K562 (cell line): ENCODE data around the gene COL23A1. TPM values are rescaled to one million over a fixed set of nuclear protein-coding genes. Genes with fewer than 3 reads are reported as not detected.

ENCODE experiments used
- ATAC-seq: fragments of 200-7000 bp; cut with Tn5 transposase; 3 replicates; pipeline ENCODE4 v1.9.1; 2020; ENCODE audit warnings: moderate library complexity
- BruUV-seq: library from RNA; stranded (reverse); fragments of 400-500 nt; replicated peaks from 2 replicates; lab custom pipeline; 2021; lab: Mats Ljungman, UMichigan
- CTCF ChIA-PET: fragments of 300-600 bp; formaldehyde crosslinking; extraction: SDS; loops from one replicate; lab custom pipeline; 2021; ENCODE audit warnings: low intra/inter-chr PET ratio; lab: Yijun Ruan, JAX
- POLR2A ChIA-PET: fragments of 300-600, 350-650 bp; sonication (Branson Sonifier 250); formaldehyde crosslinking; extraction: SDS; loops from one replicate; lab custom pipeline; 2021; ENCODE audit warnings: antibody characterized with exemption, inconsistent platforms; lab: Yijun Ruan, JAX
- DNase-seq, 4 experiments: peaks; one replicate each; pipeline versions ENCODE4 v3.0.0 to v3.0.0-alpha.2; 2011 to 2018; ENCODE audit warnings: low spot score in 3 of 4, mixed read lengths in 3 of 4; ENCODE audit errors: extremely low read depth in 1 of 4
- FAIRE-seq: peaks from 2 replicates; lab custom pipeline; 2011; peaks lifted over from hg19 to GRCh38; lab: Jason Lieb, UNC
- H2AFZ ChIP-seq: 2 replicates; pipeline ENCODE4 v1.6.0; 2011; ENCODE audit warnings: low read depth, low read length, control low read depth, inconsistent platforms
- H3K27ac ChIP-seq: fragments of 200-600 bp; 3 replicates; pipeline ENCODE4 v1.8.0; 2011; ENCODE audit warnings: low read depth, mild to moderate bottlenecking, control low read depth, inconsistent platforms, low read length, moderate library complexity, mixed read lengths; ENCODE audit errors: extremely low read depth
- H3K27me3 ChIP-seq, 2 experiments: fragments of 300-600 bp in 1 of 2; 2 replicates in 1 of 2; 3 replicates in 1 of 2; pipeline versions ENCODE4 v1.6.0 to v1.8.0; 2011; ENCODE audit warnings: inconsistent platforms in 2 of 2, low read length in 2 of 2, mild to moderate bottlenecking in 1 of 2, mixed read lengths in 1 of 2, moderate library complexity in 1 of 2; ENCODE audit not compliant: control insufficient read depth in 2 of 2, insufficient read depth in 2 of 2
- H3K36me3 ChIP-seq: fragments of 300-600 bp; 3 replicates; pipeline ENCODE4 v1.8.0; 2011; ENCODE audit warnings: mild to moderate bottlenecking, low read length, inconsistent platforms; ENCODE audit not compliant: control insufficient read depth, insufficient read depth
- H3K4me1 ChIP-seq, 2 experiments: fragments of 200-600 bp in 1 of 2; replicated peaks in 1 of 2; 2 replicates in 1 of 2; 3 replicates in 1 of 2; pipeline versions ENCODE4 v1.5.1 to v1.8.0; 2011; ENCODE audit warnings: inconsistent platforms in 2 of 2, low read length in 2 of 2, mild to moderate bottlenecking in 1 of 2, mixed read lengths in 1 of 2, moderate library complexity in 1 of 2; ENCODE audit not compliant: control insufficient read depth in 2 of 2, insufficient read depth in 2 of 2
- H3K4me2 ChIP-seq: 2 replicates; pipeline ENCODE4 v1.6.1; 2011; ENCODE audit warnings: low read length, control low read depth, inconsistent platforms, mixed read lengths; ENCODE audit not compliant: insufficient read depth
- H3K4me3 ChIP-seq: fragments of 200-600 bp; sonication (generic), shearing (Covaris generic); 2 replicates; pipeline ENCODE4 v1.5.1; 2016; ENCODE audit warnings: control low read depth, inconsistent platforms
- H3K79me2 ChIP-seq: fragments of 200-600 bp; 3 replicates; pipeline ENCODE4 v1.8.0; 2011; ENCODE audit warnings: low read length, inconsistent platforms; ENCODE audit not compliant: control insufficient read depth, insufficient read depth
- H3K9ac ChIP-seq, 2 experiments: 2 replicates each; pipeline versions ENCODE4 v1.6.0 to v1.6.1; 2011; ENCODE audit warnings: low read depth in 2 of 2, low read length in 2 of 2, control low read depth in 1 of 2, inconsistent platforms in 1 of 2, mild to moderate bottlenecking in 1 of 2, mixed read lengths in 1 of 2; ENCODE audit not compliant: insufficient read depth in 1 of 2
- H3K9me1 ChIP-seq: one replicate; pipeline ENCODE4 v1.6.0; 2011; ENCODE audit warnings: inconsistent platforms, mild to moderate bottlenecking, low read length, moderate library complexity; ENCODE audit not compliant: control insufficient read depth, insufficient read depth
- H3K9me3 ChIP-seq: replicated peaks from 2 replicates; pipeline ENCODE4 v1.5.1; 2011; ENCODE audit warnings: low read depth, low read length, inconsistent platforms; ENCODE audit not compliant: control insufficient read depth, insufficient read depth
- H4K20me1 ChIP-seq: replicated peaks from 2 replicates; pipeline ENCODE4 v1.6.1; 2011; ENCODE audit warnings: low read length, inconsistent platforms, mixed read lengths; ENCODE audit not compliant: control insufficient read depth, insufficient read depth
- CHD1 ChIP-seq: fragments of 200-600 bp; sonication (generic); IDR thresholded peaks from one replicate; pipeline ENCODE4 v1.6.1; 2012; ENCODE audit warnings: mild to moderate bottlenecking, moderate library complexity, low read length, inconsistent platforms
- GTF3C2 ChIP-seq: IDR thresholded peaks from 3 replicates; pipeline ENCODE4 v1.6.1; 2011; ENCODE audit warnings: borderline replicate concordance, mild to moderate bottlenecking, moderate library complexity; ENCODE audit not compliant: insufficient read length; ENCODE audit errors: extremely low read depth
- KAT2B ChIP-seq: IDR thresholded peaks from one replicate; pipeline ENCODE4 v1.6.1; 2012; ENCODE audit warnings: low read depth, mild to moderate bottlenecking, control low read depth, inconsistent platforms, low read length, moderate library complexity
- MXI1 ChIP-seq: IDR thresholded peaks from 2 replicates; pipeline ENCODE4 v1.6.1; 2011; ENCODE audit warnings: low read depth, mild to moderate bottlenecking, improper control_type of control experiment, low read length
- RBM25 ChIP-seq: fragments of 200-400 bp; formaldehyde crosslinking; IDR thresholded peaks from 2 replicates; pipeline ENCODE4 v1.6.1; 2018; ENCODE audit warnings: low read length, low read depth, moderate library complexity; ENCODE audit not compliant: severe bottlenecking
- RNF2 ChIP-seq: sonication (generic); IDR thresholded peaks from 2 replicates; pipeline ENCODE4 v1.6.1; 2016
- TAF7 ChIP-seq: fragments of 450-650 bp; IDR thresholded peaks from 2 replicates; pipeline ENCODE4 v1.6.1; 2016; ENCODE audit warnings: missing genetic modification characterization, missing compliant biosample characterization
- ZFP36 ChIP-seq: fragments of 150-350 bp; IDR thresholded peaks from 2 replicates; pipeline ENCODE4 v1.6.1; 2018; ENCODE audit warnings: low read length, low read depth; ENCODE audit not compliant: partially characterized antibody
- ZNF175 ChIP-seq: fragments of 200-800 bp; sonication (Bioruptor generic); IDR thresholded peaks from 2 replicates; pipeline ENCODE4 v1.6.1; 2016; ENCODE audit warnings: low read depth, mild to moderate bottlenecking, missing genetic modification characterization, missing compliant biosample characterization
- ZNF197 ChIP-seq: fragments of 200-800 bp; sonication (Bioruptor generic); IDR thresholded peaks from 2 replicates; pipeline ENCODE4 v1.6.1; 2016; ENCODE audit warnings: low read depth, missing genetic modification characterization, missing compliant biosample characterization
- ZNF239 ChIP-seq: fragments of 250-450 bp; sonication (Bioruptor Pico); IDR thresholded peaks from 2 replicates; pipeline ENCODE4 v1.4.0; 2020; ENCODE audit warnings: mild to moderate bottlenecking
- ZNF280A ChIP-seq: fragments of 450-650 bp; IDR thresholded peaks from 2 replicates; pipeline ENCODE4 v1.6.1; 2018; ENCODE audit warnings: mild to moderate bottlenecking, low read depth; ENCODE audit not compliant: partially characterized antibody
- ZNF431 ChIP-seq: sonication (generic); formaldehyde crosslinking; IDR thresholded peaks from 2 replicates; pipeline ENCODE4 v1.8.0; 2022; ENCODE audit warnings: mild to moderate bottlenecking, missing genetic modification reagents
- ZNF584 ChIP-seq: fragments of 200-800 bp; sonication (Bioruptor generic); IDR thresholded peaks from 2 replicates; pipeline ENCODE4 v1.6.1; 2016; ENCODE audit warnings: low read depth, mild to moderate bottlenecking, missing genetic modification characterization, missing compliant biosample characterization
- WGBS: fragments of 100-300 bp; shearing (Covaris generic); methylation state at CpG from one replicate; pipeline ENCODE4 v1.1.6; 2016; ENCODE audit warnings: low coverage, mixed read lengths; ENCODE audit not compliant: insufficient coverage; ENCODE audit errors: missing lambda C conversion rate; 5-methylcytosine and 5-hydroxymethylcytosine counted together
- in situ Hi-C: fragments of 300-500 bp; cut with MboI; formaldehyde crosslinking; loops from 4 replicates; pipeline ENCODE4 v1.15.0; 2018; ENCODE audit warnings: inconsistent platforms, mixed read lengths
- intact Hi-C: fragments of 100-400 bp; cut with micrococcal nuclease; formaldehyde crosslinking; loops from 2 replicates; pipeline ENCODE4 v1.14.2; 2022
- polyA plus RNA-seq, 8 experiments: library from polyadenylated mRNA; depleted of rRNA in 4 of 8; stranded (reverse) in 5 of 8; unstranded in 3 of 8; fragments of >200 nt; fragmentation: Nextera tagmentation in 2 of 8; fragmentation: Illumina TruSeq in 1 of 8; extraction: Ambion mirVana in 2 of 8; extraction: Trizol in 1 of 8; gene quantifications; 2 replicates each; pipeline versions ENCODE4 v1.2.1 to v1.2.3, GENCODE V29; 2011 to 2014; ENCODE audit warnings: inconsistent platforms in 1 of 8, missing spikeins in 1 of 8
- total RNA-seq, 7 experiments: library from RNA; depleted of rRNA in 6 of 7; stranded (reverse); fragments of >200 nt in 6 of 7; fragmentation: Illumina TruSeq in 2 of 7; extraction: Trizol in 2 of 7; gene quantifications; 2 replicates each; pipeline versions ENCODE4 v1.2.1 to v1.2.3, GENCODE V29; 2011 to 2021; ENCODE audit warnings: low replicate concordance in 1 of 7
- TF ChIP-seq, protein P1 (sequence below): fragments of 200-800 bp; sonication (Bioruptor generic); IDR thresholded peaks from 2 replicates; pipeline ENCODE4 v1.6.1; 2017; ENCODE audit warnings: missing genetic modification characterization, missing compliant biosample characterization
- TF ChIP-seq, protein P2 (sequence below): fragments of 250-450 bp; sonication (Bioruptor Pico); IDR thresholded peaks from 2 replicates; pipeline ENCODE4 v1.5.0; 2020; ENCODE audit warnings: mild to moderate bottlenecking

Gene COL23A1
- total and polyA plus RNA-seq, 9 of the 15 experiments (the other 6 are each of a cell fraction or from before 2014, with no cell fraction given): 0.09 TPM; not detected in 8

DNA sequence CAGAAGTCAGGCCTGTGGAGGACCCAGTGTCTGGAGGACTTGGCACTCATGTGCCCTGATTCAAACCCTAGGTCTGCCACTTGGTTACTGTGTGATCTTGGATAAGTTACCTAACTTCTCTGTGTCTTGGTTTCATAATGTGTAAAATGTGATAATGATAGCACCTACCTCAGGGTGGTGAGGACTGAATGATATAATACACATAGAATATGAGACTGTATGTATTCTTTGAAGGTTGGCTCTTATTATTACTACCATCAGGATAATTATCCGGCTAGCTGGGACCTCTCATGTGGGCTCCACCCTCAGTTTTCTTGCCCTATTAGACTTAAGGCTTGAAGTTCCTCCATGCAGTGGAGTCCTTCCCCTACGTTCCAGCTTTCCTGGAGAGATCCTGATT lies 172.2 kb downstream of the COL23A1 start:
- Histone ChIP-seq H4K20me1 (peaks cover 9% of the 10 kb centered on the region; the same call in 1 of the 2 replicates), H3K27me3 (peaks cover 7 to 42% of the 10 kb centered on the region in 2 experiments; a peak in 3 of 5 replicates), H3K4me3 (no peak overlapping the region), H3K36me3 (no peaks in the 10 kb centered on the region), H3K27ac (no peak overlapping the region), H3K9me1 (no peaks in the 10 kb centered on the region), H2AFZ (no peak overlapping the region), H3K9me3 (no peaks in the 10 kb centered on the region), H3K4me1 (peaks cover 11 to 13% of the 10 kb centered on the region in 2 experiments), H3K79me2 (no peaks in the 10 kb centered on the region), H3K9ac (no peak overlapping the region), H3K4me2 (no peak overlapping the region)
- in situ Hi-C loops: no loop called here
- no TSS peak for BruUV-seq
- 37% methylated on average over 2 of the region's 2 CpGs for whole genome bisulfite sequencing
- DNase-seq (no peak), FAIRE-seq (no peak), ATAC-seq (no peak)
- intact Hi-C loops: no loop called here
- ChIA-PET POLR2A (no interaction called here), CTCF (interaction anchor here (2.0 kb wide), 1 partner anchor 173 kb away, joined by 12 read pairs; the partner anchor contains the start of gene COL23A1)
- TF ChIP-seq ZFP36: peak; percentile 37
- TF ChIP-seq ZNF584 (CRISPR knock-in tag): no peak
- TF ChIP-seq TAF7 (tag): no peak
- TF ChIP-seq ZNF175 (CRISPR knock-in tag): no peak
- no peak for TF ChIP-seq MXI1
- TF ChIP-seq CHD1: no peak
- TF ChIP-seq RBM25: peak; percentile 64
- TF ChIP-seq ZNF197 (CRISPR knock-in tag): no peak
- TF ChIP-seq GTF3C2: no peak
- no peak for TF ChIP-seq ZNF280A
- TF ChIP-seq, protein P1, sequence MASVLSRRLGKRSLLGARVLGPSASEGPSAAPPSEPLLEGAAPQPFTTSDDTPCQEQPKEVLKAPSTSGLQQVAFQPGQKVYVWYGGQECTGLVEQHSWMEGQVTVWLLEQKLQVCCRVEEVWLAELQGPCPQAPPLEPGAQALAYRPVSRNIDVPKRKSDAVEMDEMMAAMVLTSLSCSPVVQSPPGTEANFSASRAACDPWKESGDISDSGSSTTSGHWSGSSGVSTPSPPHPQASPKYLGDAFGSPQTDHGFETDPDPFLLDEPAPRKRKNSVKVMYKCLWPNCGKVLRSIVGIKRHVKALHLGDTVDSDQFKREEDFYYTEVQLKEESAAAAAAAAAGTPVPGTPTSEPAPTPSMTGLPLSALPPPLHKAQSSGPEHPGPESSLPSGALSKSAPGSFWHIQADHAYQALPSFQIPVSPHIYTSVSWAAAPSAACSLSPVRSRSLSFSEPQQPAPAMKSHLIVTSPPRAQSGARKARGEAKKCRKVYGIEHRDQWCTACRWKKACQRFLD (CRISPR knock-in tag): 0 out of 2 replicates have a peak, but pooled peaks have one; percentile 1
- no peak for TF ChIP-seq ZNF239 (CRISPR knock-in tag)
- TF ChIP-seq RNF2: no peak
- TF ChIP-seq ZNF431 (CRISPR knock-in tag): no peak
- TF ChIP-seq, protein P2, sequence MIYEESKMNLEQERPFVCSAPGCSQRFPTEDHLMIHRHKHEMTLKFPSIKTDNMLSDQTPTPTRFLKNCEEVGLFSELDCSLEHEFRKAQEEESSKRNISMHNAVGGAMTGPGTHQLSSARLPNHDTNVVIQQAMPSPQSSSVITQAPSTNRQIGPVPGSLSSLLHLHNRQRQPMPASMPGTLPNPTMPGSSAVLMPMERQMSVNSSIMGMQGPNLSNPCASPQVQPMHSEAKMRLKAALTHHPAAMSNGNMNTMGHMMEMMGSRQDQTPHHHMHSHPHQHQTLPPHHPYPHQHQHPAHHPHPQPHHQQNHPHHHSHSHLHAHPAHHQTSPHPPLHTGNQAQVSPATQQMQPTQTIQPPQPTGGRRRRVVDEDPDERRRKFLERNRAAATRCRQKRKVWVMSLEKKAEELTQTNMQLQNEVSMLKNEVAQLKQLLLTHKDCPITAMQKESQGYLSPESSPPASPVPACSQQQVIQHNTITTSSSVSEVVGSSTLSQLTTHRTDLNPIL (CRISPR knock-in tag): no peak
- no peak for TF ChIP-seq KAT2B
